ENCODE results near the gene PDIK1L.

The PDIK1L gene

DNA sequence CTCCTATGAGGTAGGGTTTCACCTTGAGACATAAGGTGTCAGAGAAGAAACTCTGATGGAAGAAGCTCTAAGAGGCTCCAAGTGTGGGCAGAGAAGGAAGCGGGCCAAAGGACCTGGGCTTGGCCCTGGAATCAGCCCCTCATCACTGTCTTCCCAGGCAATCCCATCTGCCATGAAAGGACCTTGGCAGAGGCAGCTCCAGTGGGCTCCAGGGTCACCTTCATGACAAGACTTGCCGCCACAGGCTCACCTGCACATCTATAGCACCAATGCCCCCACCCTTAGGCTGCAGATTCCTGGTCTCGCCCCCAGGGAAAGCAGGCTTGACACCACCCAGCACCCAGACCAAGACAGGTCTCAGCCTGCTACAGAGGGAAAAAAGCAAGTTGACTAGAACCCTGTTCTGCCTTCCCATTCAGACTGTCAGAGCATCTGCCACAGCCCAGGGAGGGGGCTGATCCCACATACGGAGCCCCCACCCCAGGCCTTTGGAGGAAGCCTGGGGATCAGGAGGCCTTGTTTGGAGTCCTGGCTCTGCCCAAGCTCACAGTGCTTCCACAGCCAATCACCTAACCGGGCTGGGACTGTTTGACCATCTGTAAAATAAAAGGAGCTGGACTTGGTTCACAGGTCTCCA lies 46.8 kb downstream of the PDIK1L start:
- Histone ChIP-seq H3K27me3 (replicated peaks) (peaks cover 9% of the 10 kb centered on the region), H3K27ac (no peak overlapping the region), H3K4me3 (ENCODE audit: low read depth, low read length) (no peak overlapping the region), H3K36me3 (replicated peaks) (no peaks in the 10 kb centered on the region)
- DNase-seq = no peak
- TF ChIP-seq, protein P1, sequence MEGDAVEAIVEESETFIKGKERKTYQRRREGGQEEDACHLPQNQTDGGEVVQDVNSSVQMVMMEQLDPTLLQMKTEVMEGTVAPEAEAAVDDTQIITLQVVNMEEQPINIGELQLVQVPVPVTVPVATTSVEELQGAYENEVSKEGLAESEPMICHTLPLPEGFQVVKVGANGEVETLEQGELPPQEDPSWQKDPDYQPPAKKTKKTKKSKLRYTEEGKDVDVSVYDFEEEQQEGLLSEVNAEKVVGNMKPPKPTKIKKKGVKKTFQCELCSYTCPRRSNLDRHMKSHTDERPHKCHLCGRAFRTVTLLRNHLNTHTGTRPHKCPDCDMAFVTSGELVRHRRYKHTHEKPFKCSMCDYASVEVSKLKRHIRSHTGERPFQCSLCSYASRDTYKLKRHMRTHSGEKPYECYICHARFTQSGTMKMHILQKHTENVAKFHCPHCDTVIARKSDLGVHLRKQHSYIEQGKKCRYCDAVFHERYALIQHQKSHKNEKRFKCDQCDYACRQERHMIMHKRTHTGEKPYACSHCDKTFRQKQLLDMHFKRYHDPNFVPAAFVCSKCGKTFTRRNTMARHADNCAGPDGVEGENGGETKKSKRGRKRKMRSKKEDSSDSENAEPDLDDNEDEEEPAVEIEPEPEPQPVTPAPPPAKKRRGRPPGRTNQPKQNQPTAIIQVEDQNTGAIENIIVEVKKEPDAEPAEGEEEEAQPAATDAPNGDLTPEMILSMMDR (IDR thresholded peaks at IDR 0.05; ENCODE audit: low read depth, low read length, missing control alignments) = no peak
- in situ Hi-C loops (cut with HindIII; ENCODE audit: low pct_ligation_motif_present, low sequenced_read_pairs) = no loop called here

DNA sequence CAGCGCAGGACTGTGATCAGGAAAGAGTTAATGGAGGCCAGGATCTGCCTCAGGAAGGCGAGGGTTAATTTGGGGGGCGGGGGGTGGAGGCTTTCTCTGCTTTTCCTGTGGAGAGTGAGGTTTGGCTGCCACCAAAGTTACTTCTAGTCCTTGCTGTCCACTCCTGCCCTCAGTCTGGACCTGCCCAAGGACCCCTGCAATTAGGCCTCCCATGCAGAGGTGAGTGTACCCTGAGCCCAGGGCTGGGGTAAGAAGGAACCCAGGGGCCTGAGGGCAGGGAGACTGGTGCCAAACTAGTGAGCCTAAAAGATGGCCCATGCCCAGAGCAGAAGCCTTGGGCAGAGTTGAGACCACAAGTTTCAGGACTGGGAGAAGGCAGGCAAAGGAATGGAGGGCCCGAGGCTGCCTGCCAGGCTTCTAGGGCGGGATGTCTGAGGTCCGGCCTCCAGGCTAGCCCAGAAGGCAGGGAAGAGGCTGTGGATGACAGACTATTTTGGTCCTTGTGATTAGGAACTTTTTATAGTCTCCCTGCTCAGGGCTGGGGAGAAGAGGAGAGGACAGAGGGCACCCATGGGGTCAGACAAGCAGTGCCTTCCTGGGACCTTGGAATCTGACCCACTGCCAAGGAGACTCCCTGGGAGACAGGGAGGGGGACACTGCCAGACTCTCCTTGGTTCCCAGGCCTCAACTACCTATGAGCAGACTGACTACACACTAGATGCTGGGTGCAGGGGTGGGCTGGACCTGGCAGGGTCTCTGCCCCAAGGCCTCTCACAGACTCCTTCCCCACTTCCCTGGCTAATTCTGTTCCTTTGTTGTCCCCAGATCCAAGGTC lies 47.5 kb downstream of the PDIK1L start, which contains the start of gene FAM110D:
Gene FAM110D (plus strand): TSS at position 172 of the 835 bp plus-strand sequence. CDS start 2,213 bp downstream, outside the sequence.
- Histone ChIP-seq H3K36me3 (replicated peaks) (no peaks in the 10 kb centered on the region), H3K27ac (no peak within 1 kb of the TSS), H3K27me3 (replicated peaks) (peaks cover 9% of the 10 kb centered on the region), H3K4me3 (ENCODE audit: low read depth, low read length) (no peak within 1 kb of the TSS)
- DNase-seq = no peak
- in situ Hi-C loops (cut with HindIII; ENCODE audit: low pct_ligation_motif_present, low sequenced_read_pairs) = no loop called here
- TF ChIP-seq, protein P1 (IDR thresholded peaks at IDR 0.05; ENCODE audit: low read depth, low read length, missing control alignments) = no peak

DNA sequence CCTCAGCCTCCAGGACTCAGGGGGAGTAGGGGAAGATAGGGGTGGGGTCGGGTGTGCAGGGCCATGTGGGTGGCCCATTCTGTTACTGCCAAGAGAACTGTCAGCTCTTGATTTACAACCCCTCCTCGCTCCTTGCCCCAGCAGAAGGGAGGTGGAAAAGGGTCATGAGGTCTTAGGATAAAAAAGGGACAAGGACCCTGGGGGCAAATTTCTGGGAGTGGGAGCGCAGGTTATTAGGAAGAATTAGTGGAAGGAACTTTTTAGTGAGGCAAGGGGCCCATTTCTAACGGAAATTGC lies 48.1 kb downstream of the PDIK1L start:
- no peak for DNase-seq
- H3K36me3 ChIP-seq (replicated peaks) = no peaks in the 10 kb centered on the region
- in situ Hi-C loops (cut with HindIII; ENCODE audit: low pct_ligation_motif_present, low sequenced_read_pairs) = no loop called here
- H3K27ac ChIP-seq = no peak overlapping the region
- TF ChIP-seq, protein P1 (IDR thresholded peaks at IDR 0.05; ENCODE audit: low read depth, low read length, missing control alignments) = no peak
- no peak overlapping the region for H3K4me3 ChIP-seq (ENCODE audit: low read depth, low read length)
- H3K27me3 ChIP-seq (replicated peaks) = peaks cover 9% of the 10 kb centered on the region

DNA sequence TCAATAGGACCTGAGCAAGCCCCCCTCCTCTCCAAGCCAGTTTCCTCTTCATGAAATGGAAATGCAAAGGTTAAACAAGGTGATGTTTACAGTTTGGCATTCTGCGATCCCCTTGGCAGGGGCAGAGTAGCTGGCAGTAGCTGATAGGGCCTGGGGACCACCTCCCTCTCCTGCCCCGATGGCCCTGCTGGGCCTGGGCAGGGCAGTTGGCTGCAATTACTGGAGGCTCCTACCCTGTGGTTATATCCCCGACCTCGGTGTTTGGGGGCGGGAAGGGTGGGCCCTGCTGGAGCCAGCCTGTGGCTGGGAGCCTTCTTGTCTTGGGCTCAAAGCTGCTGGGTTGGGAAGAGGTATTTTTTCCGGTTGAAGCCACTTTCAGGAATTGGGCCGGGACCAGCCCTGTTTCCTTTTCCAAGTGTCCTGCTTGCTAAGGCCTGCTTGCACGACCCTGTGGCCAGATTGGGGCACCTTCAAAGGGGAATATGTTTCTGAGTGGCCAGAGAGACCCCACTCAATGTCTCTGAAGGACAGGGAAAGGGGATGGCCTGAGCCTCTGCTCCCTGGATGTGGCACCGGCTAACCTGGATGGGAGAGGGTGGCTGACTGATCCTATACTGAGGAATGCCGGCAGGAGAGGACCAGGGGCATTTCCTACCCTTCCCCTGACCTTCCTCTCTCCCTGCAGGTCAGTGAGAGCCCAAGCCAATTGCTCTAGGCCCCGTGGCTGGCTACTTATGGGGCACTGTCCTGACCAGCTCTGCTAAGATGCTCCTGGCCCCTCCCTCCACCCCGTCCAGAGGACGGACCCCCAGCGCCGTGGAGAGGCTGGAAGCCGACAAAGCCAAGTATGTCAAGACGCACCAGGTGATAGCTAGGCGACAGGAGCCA lies 49.1 kb downstream of the PDIK1L start:
- in situ Hi-C loops (cut with HindIII; ENCODE audit: low pct_ligation_motif_present, low sequenced_read_pairs) = no loop called here
- Histone ChIP-seq H3K36me3 (replicated peaks) (no peaks in the 10 kb centered on the region), H3K27me3 (replicated peaks) (peaks cover 1% of the 10 kb centered on the region), H3K27ac (no peak overlapping the region), H3K4me3 (ENCODE audit: low read depth, low read length) (peak overlapping the region; percentile 46)
- TF ChIP-seq, protein P1 (IDR thresholded peaks at IDR 0.05; ENCODE audit: low read depth, low read length, missing control alignments) = no peak
- DNase-seq = no peak

DNA sequence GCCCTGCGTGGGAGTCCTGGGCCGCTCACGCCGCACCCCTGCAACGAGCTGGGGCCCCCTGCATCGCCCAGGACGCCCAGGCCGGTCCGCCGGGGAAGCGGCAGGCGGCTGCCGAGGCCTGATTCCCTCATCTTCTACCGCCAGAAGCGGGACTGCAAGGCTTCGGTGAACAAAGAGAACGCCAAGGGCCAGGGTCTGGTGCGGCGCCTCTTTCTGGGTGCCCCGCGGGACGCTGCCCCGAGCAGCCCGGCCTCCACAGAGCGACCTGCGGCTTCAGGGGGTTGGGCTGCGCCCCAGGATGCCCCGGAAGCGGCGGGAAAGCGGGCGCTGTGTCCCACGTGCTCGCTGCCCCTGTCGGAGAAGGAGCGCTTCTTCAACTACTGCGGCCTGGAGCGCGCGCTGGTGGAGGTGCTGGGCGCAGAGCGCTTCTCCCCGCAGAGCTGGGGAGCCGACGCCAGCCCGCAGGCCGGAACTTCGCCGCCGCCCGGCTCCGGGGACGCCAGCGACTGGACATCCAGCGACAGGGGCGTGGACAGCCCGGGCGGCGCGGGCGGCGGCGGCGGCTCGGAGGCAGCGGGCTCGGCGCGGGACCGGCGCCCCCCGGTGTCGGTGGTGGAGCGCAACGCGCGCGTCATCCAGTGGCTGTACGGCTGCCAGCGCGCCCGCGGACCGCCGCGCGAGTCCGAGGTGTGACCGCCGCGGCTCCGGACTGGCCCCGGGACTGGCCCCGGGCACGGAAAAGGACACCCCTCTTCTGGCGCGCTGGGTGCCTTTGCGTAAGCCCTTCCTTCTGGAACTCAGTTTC lies 50.0 kb downstream of the PDIK1L start:
- no peak overlapping the region for H3K27ac ChIP-seq
- in situ Hi-C loops (cut with HindIII; ENCODE audit: low pct_ligation_motif_present, low sequenced_read_pairs) = no loop called here
- H3K4me3 ChIP-seq (ENCODE audit: low read depth, low read length) = peak overlapping the region; percentile 46
- no peaks in the 10 kb centered on the region for H3K36me3 ChIP-seq (replicated peaks)
- DNase-seq = no peak
- TF ChIP-seq, protein P1 (IDR thresholded peaks at IDR 0.05; ENCODE audit: low read depth, low read length, missing control alignments) = no peak
- no peaks in the 10 kb centered on the region for H3K27me3 ChIP-seq (replicated peaks)

Data from brain microvascular endothelial cell (primary cell).